Measurements from ENCODE around the gene DNM1L. TPM values are rescaled to one million over a fixed set of nuclear protein-coding genes. Genes with fewer than 3 reads are reported as not detected.

The DNM1L gene
- total RNA-seq, 2 donors from 2014 or later, result 69.5 to 82.8 TPM

DNA sequence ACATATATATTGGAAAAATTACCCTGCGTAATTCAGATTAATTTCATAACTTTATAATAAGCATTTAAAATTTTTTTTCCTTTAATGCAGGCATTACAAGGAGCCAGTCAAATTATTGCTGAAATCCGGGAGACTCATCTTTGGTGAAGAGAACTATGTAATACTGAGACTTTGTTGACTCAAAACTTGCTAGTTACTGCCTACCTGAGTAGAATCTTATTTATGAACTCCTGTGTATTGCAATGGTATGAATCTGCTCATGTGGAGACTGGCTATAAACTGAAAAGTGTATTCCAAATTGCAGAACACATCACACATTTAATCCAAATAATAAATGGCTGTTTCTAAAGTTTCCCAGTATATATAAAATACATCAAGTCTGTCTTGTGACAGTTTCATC is 64.2 kb downstream of the DNM1L start:
- Mint-ChIP-seq H3K4me3 (no peak overlapping the region), H3K4me1 (peaks cover 7% of the 10 kb centered on the region), H3K27ac (no peak overlapping the region), H3K36me3 (ENCODE audit: low read depth) (peaks cover 2% of the 10 kb centered on the region), H3K27me3 (no peaks in the 10 kb centered on the region)
- ATAC-seq (no peak), DNase-seq (no peak)
- no peaks in the 10 kb centered on the region for H3K9me3 ChIP-seq (ENCODE audit: control insufficient read depth, low read length, poor library complexity, severe bottlenecking)

GRCh38 chr12:32753605-32754004 is 74.5 kb downstream of the DNM1L start:
- no peaks in the 10 kb centered on the region for H3K9me3 ChIP-seq (ENCODE audit: control insufficient read depth, low read length, poor library complexity, severe bottlenecking)
- ATAC-seq (no peak), DNase-seq (no peak)
- H3K36me3 Mint-ChIP-seq (ENCODE audit: low read depth), result no peaks in the 10 kb centered on the region
- peaks cover 15% of the 10 kb centered on the region for H3K4me1 Mint-ChIP-seq
- H3K27me3 Mint-ChIP-seq, result no peaks in the 10 kb centered on the region
- H3K4me3 Mint-ChIP-seq, result no peak overlapping the region
- H3K27ac Mint-ChIP-seq, result peak overlapping the region; percentile 94

DNA sequence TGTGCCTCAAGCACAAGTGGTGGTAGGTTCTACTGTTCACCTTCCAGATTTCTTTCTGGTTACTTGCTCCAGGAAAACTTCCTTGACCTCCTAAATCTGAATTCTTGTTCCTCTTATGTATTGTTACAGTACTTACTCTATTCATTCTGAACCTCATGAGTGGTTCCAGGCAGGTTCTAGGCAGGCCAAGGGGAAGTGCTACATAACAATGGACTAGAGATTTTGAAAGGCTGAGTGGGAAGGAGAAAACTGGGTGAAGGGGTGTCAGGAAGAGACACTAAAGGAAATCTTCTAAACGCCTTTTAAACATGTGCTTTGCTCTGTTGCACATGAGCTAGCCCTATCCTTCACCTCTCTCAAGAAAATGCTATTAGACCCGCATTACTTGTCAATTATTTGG is 75.0 kb downstream of the DNM1L start:
- no peaks in the 10 kb centered on the region for H3K9me3 ChIP-seq (ENCODE audit: control insufficient read depth, low read length, poor library complexity, severe bottlenecking)
- peak overlapping the region; percentile 94 for H3K27ac Mint-ChIP-seq
- H3K4me3 Mint-ChIP-seq, result peak overlapping the region; percentile 90
- no peaks in the 10 kb centered on the region for H3K27me3 Mint-ChIP-seq
- no peaks in the 10 kb centered on the region for H3K36me3 Mint-ChIP-seq (ENCODE audit: low read depth)
- ATAC-seq (no peak), DNase-seq (no peak)
- peaks cover 15% of the 10 kb centered on the region for H3K4me1 Mint-ChIP-seq

DNA sequence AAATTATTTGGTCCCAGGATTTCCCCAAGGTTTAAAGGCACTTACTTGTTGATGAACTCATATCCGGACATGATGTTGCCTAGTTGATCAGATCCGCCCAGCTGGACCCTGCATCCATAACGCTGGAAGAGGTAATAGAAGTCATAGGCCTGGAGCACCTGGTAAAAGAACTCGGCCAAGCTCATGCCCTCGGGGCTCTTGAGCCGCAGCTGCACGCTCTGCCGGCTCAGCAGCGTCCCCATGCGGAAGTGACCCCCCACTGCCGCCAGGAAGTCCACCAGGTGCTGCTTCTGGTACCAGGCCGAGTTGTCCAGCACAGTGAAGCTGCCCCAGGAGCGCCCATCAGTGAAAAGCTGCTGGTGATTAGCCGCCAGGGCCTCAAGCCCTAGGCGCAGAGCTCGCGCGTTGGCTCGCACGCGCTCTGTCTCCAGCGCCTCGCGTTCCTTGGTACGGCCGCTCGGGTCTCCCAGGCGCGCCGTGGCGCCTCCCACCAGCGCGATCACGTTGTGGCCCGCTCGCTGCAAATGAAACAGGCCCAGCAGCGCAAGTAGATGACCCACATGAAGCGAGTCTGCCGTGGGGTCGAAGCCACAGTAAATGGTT is 76.1 kb downstream of the DNM1L start:
- Mint-ChIP-seq H3K4me3 (peak overlapping the region; percentile 90), H3K27me3 (no peaks in the 10 kb centered on the region), H3K27ac (peak overlapping the region; percentile 94), H3K4me1 (peaks cover 15% of the 10 kb centered on the region), H3K36me3 (ENCODE audit: low read depth) (no peaks in the 10 kb centered on the region)
- H3K9me3 ChIP-seq (ENCODE audit: control insufficient read depth, low read length, poor library complexity, severe bottlenecking), result no peaks in the 10 kb centered on the region
- ATAC-seq, result peak; percentile 70
- DNase-seq, result peak; percentile 45 to 61 (median 51)

DNA sequence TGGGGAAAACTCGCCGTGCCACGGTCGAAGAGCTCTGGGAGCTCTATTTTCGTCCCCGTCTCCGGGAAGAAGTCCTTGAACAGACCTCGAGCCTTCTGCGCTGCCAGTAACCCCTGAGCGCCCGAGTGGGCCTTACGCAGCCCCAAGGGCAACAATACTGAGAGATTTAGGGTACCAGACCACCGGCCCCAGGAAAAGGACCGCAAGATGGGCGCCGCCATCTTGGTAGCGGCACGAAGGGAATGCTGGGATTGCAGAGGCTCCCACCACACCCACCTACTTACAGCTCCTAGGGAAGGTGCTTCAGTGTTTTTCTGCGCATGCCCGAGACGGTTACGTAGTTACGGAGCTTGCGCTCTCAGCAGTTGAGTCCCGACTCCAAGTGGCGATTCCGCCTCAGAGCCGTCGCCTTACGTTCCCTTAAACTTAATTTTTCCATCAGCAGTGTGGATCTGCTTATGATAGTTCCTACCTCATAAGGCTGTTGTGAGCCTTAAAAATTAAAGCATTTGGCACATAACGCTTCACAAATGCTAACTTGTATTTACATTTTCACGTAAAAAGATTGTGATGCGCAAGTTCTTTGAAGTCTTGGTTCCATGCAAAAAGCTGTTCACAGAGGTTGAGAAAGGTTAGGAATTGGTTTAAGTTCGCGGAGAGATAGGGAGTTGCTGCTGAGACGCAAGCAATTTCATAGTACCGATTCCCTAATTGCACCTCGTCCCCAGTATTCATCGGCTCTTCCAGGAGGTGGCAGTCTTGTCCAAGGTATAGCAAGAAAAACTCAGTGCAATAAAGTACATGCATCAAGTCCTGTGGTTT is 76.8 kb downstream of the DNM1L start, which contains the start of gene YARS2:
TSS of gene YARS2 (minus strand) at position 244 of the 822 bp plus-strand sequence. CDS start at position 221, 23 bp downstream.
- H3K9me3 ChIP-seq (ENCODE audit: control insufficient read depth, low read length, poor library complexity, severe bottlenecking), result no peaks in the 10 kb centered on the region
- H3K27me3 Mint-ChIP-seq, result peaks cover 3% of the 10 kb centered on the region
- H3K27ac Mint-ChIP-seq, result peak within 1 kb of the TSS; percentile 94
- H3K36me3 Mint-ChIP-seq (ENCODE audit: low read depth), result no peaks in the 10 kb centered on the region
- peak; percentile 89 for ATAC-seq
- peaks cover 15% of the 10 kb centered on the region for H3K4me1 Mint-ChIP-seq
- peak within 1 kb of the TSS; percentile 90 for H3K4me3 Mint-ChIP-seq
- peak; percentile 69 to 79 (median 70) for DNase-seq

DNA sequence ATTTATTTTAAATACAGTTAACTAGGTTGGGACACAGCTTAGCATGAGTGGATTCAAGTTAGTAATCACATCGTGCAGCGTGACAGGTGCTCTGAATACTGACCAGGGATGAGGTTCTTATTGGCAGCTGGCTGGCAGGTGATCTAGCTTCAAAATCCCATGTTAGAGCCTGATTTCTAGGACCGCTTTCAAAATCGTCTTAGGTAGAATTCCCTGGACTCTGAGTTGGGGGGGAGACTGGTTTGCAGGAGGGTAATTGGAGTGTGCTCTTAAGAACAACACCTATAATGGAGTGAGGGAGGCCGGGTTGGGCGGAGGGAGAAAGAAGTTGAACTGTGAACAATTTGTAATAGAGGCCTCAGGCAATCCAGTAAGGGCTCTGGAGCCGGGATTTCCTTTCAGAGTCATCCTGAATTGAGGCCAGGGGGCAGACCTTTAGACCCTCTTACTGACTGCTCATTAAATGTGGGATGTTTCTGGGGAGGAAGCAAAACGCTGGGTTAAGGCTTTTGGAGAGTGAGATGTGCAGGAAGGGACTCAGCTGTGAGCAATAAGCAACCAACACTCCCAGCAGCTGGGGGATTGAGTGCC is 77.5 kb downstream of the DNM1L start:
- H3K4me3 Mint-ChIP-seq, result peak overlapping the region; percentile 90
- ATAC-seq (no peak), DNase-seq (no peak)
- no peaks in the 10 kb centered on the region for H3K36me3 Mint-ChIP-seq (ENCODE audit: low read depth)
- peaks cover 10% of the 10 kb centered on the region for H3K27me3 Mint-ChIP-seq
- no peaks in the 10 kb centered on the region for H3K9me3 ChIP-seq (ENCODE audit: control insufficient read depth, low read length, poor library complexity, severe bottlenecking)
- peak overlapping the region; percentile 94 for H3K27ac Mint-ChIP-seq
- H3K4me1 Mint-ChIP-seq, result peaks cover 15% of the 10 kb centered on the region

- H3K27ac Mint-ChIP-seq, result no peak overlapping the region
- no peak for ATAC-seq
Observed at GRCh38 chr12:32757157-32757556, 78.1 kb downstream of the DNM1L start.

GRCh38 chr12:32761716-32762115 is 82.6 kb downstream of the DNM1L start:
- H3K27ac Mint-ChIP-seq, result no peak overlapping the region
- no peak overlapping the region for H3K4me3 Mint-ChIP-seq
- H3K9me3 ChIP-seq (ENCODE audit: control insufficient read depth, low read length, poor library complexity, severe bottlenecking), result no peaks in the 10 kb centered on the region
- no peak for ATAC-seq
- no peaks in the 10 kb centered on the region for H3K36me3 Mint-ChIP-seq (ENCODE audit: low read depth)
- H3K4me1 Mint-ChIP-seq, result no peaks in the 10 kb centered on the region
- DNase-seq, result no peak
- H3K27me3 Mint-ChIP-seq, result peaks cover 23% of the 10 kb centered on the region

More at GRCh38 chr12:32757157-32757556, 78.1 kb downstream of the DNM1L start:
- H3K9me3 ChIP-seq (ENCODE audit: control insufficient read depth, low read length, poor library complexity, severe bottlenecking), result no peaks in the 10 kb centered on the region
- Mint-ChIP-seq H3K4me1 (peaks cover 15% of the 10 kb centered on the region), H3K27me3 (peaks cover 16% of the 10 kb centered on the region), H3K36me3 (ENCODE audit: low read depth) (no peaks in the 10 kb centered on the region), H3K4me3 (no peak overlapping the region)
- no peak for DNase-seq

GRCh38 chr12:32765906-32766305 is 86.8 kb downstream of the DNM1L start:
- Mint-ChIP-seq H3K4me3 (no peak overlapping the region), H3K27me3 (peaks cover 48% of the 10 kb centered on the region), H3K27ac (no peak overlapping the region), H3K4me1 (no peaks in the 10 kb centered on the region), H3K36me3 (ENCODE audit: low read depth) (peaks cover 2% of the 10 kb centered on the region)
- DNase-seq, result no peak
- no peak for ATAC-seq
- H3K9me3 ChIP-seq (ENCODE audit: control insufficient read depth, low read length, poor library complexity, severe bottlenecking), result no peaks in the 10 kb centered on the region

DNA sequence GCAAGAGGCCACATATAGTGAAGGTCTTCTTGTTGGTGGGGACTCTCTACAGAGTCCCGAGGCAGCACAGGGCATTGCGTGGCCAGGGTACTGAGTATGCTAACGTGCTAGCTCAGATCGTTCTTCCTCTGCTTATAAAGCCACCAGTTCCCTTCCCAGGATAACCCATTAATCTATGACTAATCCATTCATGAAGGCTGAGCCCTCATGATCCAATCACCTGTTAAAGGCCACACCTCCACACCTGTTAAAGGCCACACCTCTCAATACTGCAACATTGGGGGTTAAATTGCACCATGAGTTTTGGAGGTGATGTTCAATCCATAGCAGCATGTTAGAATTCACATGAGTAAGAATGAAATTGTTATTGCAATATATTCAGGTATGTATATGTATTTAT is 89.4 kb downstream of the DNM1L start:
- peaks cover 2% of the 10 kb centered on the region for H3K36me3 Mint-ChIP-seq (ENCODE audit: low read depth)
- DNase-seq (no peak), ATAC-seq (no peak)
- H3K4me3 Mint-ChIP-seq, result no peak overlapping the region
- no peak overlapping the region for H3K27ac Mint-ChIP-seq
- H3K27me3 Mint-ChIP-seq, result peaks cover 49% of the 10 kb centered on the region
- no peaks in the 10 kb centered on the region for H3K9me3 ChIP-seq (ENCODE audit: control insufficient read depth, low read length, poor library complexity, severe bottlenecking)
- H3K4me1 Mint-ChIP-seq, result peaks cover 2% of the 10 kb centered on the region

DNA sequence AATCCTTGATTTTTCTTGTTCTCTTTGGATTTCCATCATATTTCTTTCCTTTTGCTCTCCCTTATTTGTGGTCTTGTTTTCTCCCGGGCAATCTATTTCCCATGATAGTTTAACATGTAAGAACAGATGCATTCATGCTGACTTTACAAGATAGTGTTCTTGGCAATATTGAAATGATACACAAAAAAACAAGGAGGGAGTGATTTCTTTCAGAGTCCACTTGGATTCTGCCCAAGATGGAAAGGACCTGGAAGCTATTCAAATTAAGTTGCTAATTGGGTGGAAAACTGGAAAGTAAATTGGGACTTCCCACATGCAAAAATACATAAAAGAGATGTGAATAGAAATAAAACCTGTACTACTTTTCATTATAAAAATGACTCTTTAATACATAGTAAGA is 91.0 kb downstream of the DNM1L start:
- no peak for DNase-seq
- Mint-ChIP-seq H3K4me3 (no peak overlapping the region), H3K27me3 (peaks cover 52% of the 10 kb centered on the region), H3K27ac (no peak overlapping the region), H3K4me1 (peaks cover 2% of the 10 kb centered on the region), H3K36me3 (ENCODE audit: low read depth) (peaks cover 2% of the 10 kb centered on the region)
- H3K9me3 ChIP-seq (ENCODE audit: control insufficient read depth, low read length, poor library complexity, severe bottlenecking), result no peaks in the 10 kb centered on the region
- ATAC-seq, result no peak

- no peak overlapping the region for H3K4me3 Mint-ChIP-seq
- DNase-seq (no peak), ATAC-seq (no peak)
- peaks cover 2% of the 10 kb centered on the region for H3K4me1 Mint-ChIP-seq
- H3K9me3 ChIP-seq (ENCODE audit: control insufficient read depth, low read length, poor library complexity, severe bottlenecking), result no peaks in the 10 kb centered on the region
- peaks cover 59% of the 10 kb centered on the region for H3K27me3 Mint-ChIP-seq
- no peaks in the 10 kb centered on the region for H3K36me3 Mint-ChIP-seq (ENCODE audit: low read depth)
- H3K27ac Mint-ChIP-seq, result no peak overlapping the region
Observed at GRCh38 chr12:32773691-32774090, 94.6 kb downstream of the DNM1L start.

DNA sequence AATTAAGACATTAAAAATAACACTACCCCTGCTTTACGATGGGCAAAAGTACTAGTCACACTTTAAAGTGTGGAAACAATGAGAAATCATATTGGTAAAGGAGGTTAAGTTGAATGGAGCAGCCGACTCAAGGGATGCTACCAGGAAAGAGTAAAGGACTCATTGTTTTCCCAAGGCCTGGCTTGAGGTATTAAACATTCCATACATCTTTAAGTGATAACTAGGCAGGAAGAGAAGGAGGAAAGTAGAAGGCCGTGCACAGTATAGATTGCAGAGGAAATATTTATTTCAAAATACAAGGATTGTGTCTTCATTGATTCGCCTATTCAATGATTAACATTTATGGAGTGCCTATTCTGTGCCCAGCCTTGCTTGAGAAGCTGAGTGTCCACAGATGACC is 97.2 kb downstream of the DNM1L start:
- ATAC-seq (no peak), DNase-seq (no peak)
- Mint-ChIP-seq H3K27ac (no peak overlapping the region), H3K27me3 (peaks cover 62% of the 10 kb centered on the region), H3K36me3 (ENCODE audit: low read depth) (no peaks in the 10 kb centered on the region), H3K4me1 (peaks cover 2% of the 10 kb centered on the region), H3K4me3 (no peak overlapping the region)
- no peaks in the 10 kb centered on the region for H3K9me3 ChIP-seq (ENCODE audit: control insufficient read depth, low read length, poor library complexity, severe bottlenecking)

Data from T-helper 17 cell (primary cell).